ENCODE data around the gene GPN2.

Gene GPN2

GRCh38 chr1:26832249-26832960 lies 57.7 kb downstream of the GPN2 start:
- Histone ChIP-seq H3K79me2 (ENCODE audit: insufficient read depth, low read length) (peaks cover 45% of the 10 kb centered on the region), H4K20me1 (ENCODE audit: insufficient read depth, low read length) (peaks cover 29% of the 10 kb centered on the region), H3K27me3 (ENCODE audit: insufficient read depth, low read length, poor library complexity) (no peaks in the 10 kb centered on the region), H3K9ac (ENCODE audit: low read depth, low read length) (no peak overlapping the region), H2AFZ (ENCODE audit: low read depth, low read length) (no peak overlapping the region), H3K4me1 (ENCODE audit: insufficient read depth, low read length) (peaks cover 26% of the 10 kb centered on the region), H3K36me3 (ENCODE audit: insufficient read depth, low read length) (peaks cover 62% of the 10 kb centered on the region), H3K4me2 (ENCODE audit: insufficient read depth, low read length) (no peak overlapping the region), H3K27ac (ENCODE audit: low read length) (no peak overlapping the region), H3K9me3 (ENCODE audit: insufficient read depth, low read length, severe bottlenecking) (no peaks in the 10 kb centered on the region), H3K4me3 (ENCODE audit: low read depth in 1 of 2, low read length in 2 of 2) (no peak overlapping the region)
- no peak for ATAC-seq (ENCODE audit: insufficient read depth, low read depth)
- DNase-seq: no peak
- TF ChIP-seq EZH2 (IDR thresholded peaks at IDR 0.05; ENCODE audit: borderline replicate concordance, low read depth, low read length, severe bottlenecking) (no peak), CTCF (IDR thresholded peaks at IDR 0.05; ENCODE audit: borderline replicate concordance, extremely low read depth, low read length, poor library complexity, severe bottlenecking) (no peak)

GRCh38 chr1:26831546-26832248 lies 58.4 kb downstream of the GPN2 start:
- Histone ChIP-seq H3K79me2 (ENCODE audit: insufficient read depth, low read length) (peaks cover 51% of the 10 kb centered on the region), H3K4me3 (ENCODE audit: low read depth in 1 of 2, low read length in 2 of 2) (no peak overlapping the region), H3K4me1 (ENCODE audit: insufficient read depth, low read length) (peaks cover 29% of the 10 kb centered on the region), H2AFZ (ENCODE audit: low read depth, low read length) (no peak overlapping the region), H3K27me3 (ENCODE audit: insufficient read depth, low read length, poor library complexity) (no peaks in the 10 kb centered on the region), H3K4me2 (ENCODE audit: insufficient read depth, low read length) (no peak overlapping the region), H3K9ac (ENCODE audit: low read depth, low read length) (0 out of 2 replicates have a peak overlapping the region, but pooled peaks have one; percentile 7), H3K27ac (ENCODE audit: low read length) (no peak overlapping the region), H3K9me3 (ENCODE audit: insufficient read depth, low read length, severe bottlenecking) (no peaks in the 10 kb centered on the region), H3K36me3 (ENCODE audit: insufficient read depth, low read length) (peaks cover 62% of the 10 kb centered on the region), H4K20me1 (ENCODE audit: insufficient read depth, low read length) (peaks cover 32% of the 10 kb centered on the region)
- DNase-seq: no peak
- no peak for ATAC-seq (ENCODE audit: insufficient read depth, low read depth)
- TF ChIP-seq CTCF (IDR thresholded peaks at IDR 0.05; ENCODE audit: borderline replicate concordance, extremely low read depth, low read length, poor library complexity, severe bottlenecking) (no peak), EZH2 (IDR thresholded peaks at IDR 0.05; ENCODE audit: borderline replicate concordance, low read depth, low read length, severe bottlenecking) (no peak)

GRCh38 chr1:26831059-26831458 lies 59.0 kb downstream of the GPN2 start:
- no peaks in the 10 kb centered on the region for H3K27me3 ChIP-seq (ENCODE audit: insufficient read depth, low read length, poor library complexity)
- peaks cover 32% of the 10 kb centered on the region for H4K20me1 ChIP-seq (ENCODE audit: insufficient read depth, low read length)
- H3K36me3 ChIP-seq (ENCODE audit: insufficient read depth, low read length): peaks cover 60% of the 10 kb centered on the region
- no peak overlapping the region for H3K27ac ChIP-seq (ENCODE audit: low read length)
- ATAC-seq (ENCODE audit: insufficient read depth, low read depth) (no peak), DNase-seq (no peak)
- H2AFZ ChIP-seq (ENCODE audit: low read depth, low read length): no peak overlapping the region
- H3K4me3 ChIP-seq (ENCODE audit: low read depth in 1 of 2, low read length in 2 of 2): no peak overlapping the region
- peaks cover 32% of the 10 kb centered on the region for H3K4me1 ChIP-seq (ENCODE audit: insufficient read depth, low read length)
- H3K79me2 ChIP-seq (ENCODE audit: insufficient read depth, low read length): peaks cover 54% of the 10 kb centered on the region
- no peak for TF ChIP-seq EZH2 (IDR thresholded peaks at IDR 0.05; ENCODE audit: borderline replicate concordance, low read depth, low read length, severe bottlenecking)
- TF ChIP-seq CTCF (IDR thresholded peaks at IDR 0.05; ENCODE audit: borderline replicate concordance, extremely low read depth, low read length, poor library complexity, severe bottlenecking): no peak
- H3K4me2 ChIP-seq (ENCODE audit: insufficient read depth, low read length): no peak overlapping the region
- H3K9me3 ChIP-seq (ENCODE audit: insufficient read depth, low read length, severe bottlenecking): no peaks in the 10 kb centered on the region
- H3K9ac ChIP-seq (ENCODE audit: low read depth, low read length): no peak overlapping the region
